ENCODE results near the gene FST. TPM values are rescaled to one million over a fixed set of nuclear protein-coding genes. Genes with fewer than 3 reads are reported as not detected.

Gene FST
- total and polyA plus RNA-seq, 2 of the 8 experiments (the other 6 are each of a cell fraction or from before 2014, with no cell fraction given): 16.6 to 17.5 TPM

GRCh38 chr5:53454719-53455000 is 25.8 kb upstream of the FST start (continued):
- no peak for TF ChIP-seq CHD7 (IDR thresholded peaks at IDR 0.05; ENCODE audit: insufficient replicate concordance, low read length)
- no peak for TF ChIP-seq KDM5A (IDR thresholded peaks at IDR 0.05; ENCODE audit: low read length)
- TF ChIP-seq HDAC2 (IDR thresholded peaks at IDR 0.05; ENCODE audit: borderline replicate concordance in 1 of 2, low read depth in 2 of 2, low read length in 2 of 2): no peak
- TF ChIP-seq SRF (IDR thresholded peaks at IDR 0.05; ENCODE audit: low read depth, low read length): no peak
- TF ChIP-seq MAX (IDR thresholded peaks at IDR 0.05): no peak
- no peak for TF ChIP-seq GTF2F1 (IDR thresholded peaks at IDR 0.05; ENCODE audit: borderline replicate concordance, low read depth, low read length)
- no peak for TF ChIP-seq CHD2 (IDR thresholded peaks at IDR 0.05; ENCODE audit: low read length)
- no peak for TF ChIP-seq E2F6 (IDR thresholded peaks at IDR 0.05)
- no peak for TF ChIP-seq TCF12 (IDR thresholded peaks at IDR 0.05; ENCODE audit: low read depth, low read length)
- TF ChIP-seq USF2 (IDR thresholded peaks at IDR 0.05; ENCODE audit: low read length): no peak
